Measurements from ENCODE around the gene ZCRB1.

DNA sequence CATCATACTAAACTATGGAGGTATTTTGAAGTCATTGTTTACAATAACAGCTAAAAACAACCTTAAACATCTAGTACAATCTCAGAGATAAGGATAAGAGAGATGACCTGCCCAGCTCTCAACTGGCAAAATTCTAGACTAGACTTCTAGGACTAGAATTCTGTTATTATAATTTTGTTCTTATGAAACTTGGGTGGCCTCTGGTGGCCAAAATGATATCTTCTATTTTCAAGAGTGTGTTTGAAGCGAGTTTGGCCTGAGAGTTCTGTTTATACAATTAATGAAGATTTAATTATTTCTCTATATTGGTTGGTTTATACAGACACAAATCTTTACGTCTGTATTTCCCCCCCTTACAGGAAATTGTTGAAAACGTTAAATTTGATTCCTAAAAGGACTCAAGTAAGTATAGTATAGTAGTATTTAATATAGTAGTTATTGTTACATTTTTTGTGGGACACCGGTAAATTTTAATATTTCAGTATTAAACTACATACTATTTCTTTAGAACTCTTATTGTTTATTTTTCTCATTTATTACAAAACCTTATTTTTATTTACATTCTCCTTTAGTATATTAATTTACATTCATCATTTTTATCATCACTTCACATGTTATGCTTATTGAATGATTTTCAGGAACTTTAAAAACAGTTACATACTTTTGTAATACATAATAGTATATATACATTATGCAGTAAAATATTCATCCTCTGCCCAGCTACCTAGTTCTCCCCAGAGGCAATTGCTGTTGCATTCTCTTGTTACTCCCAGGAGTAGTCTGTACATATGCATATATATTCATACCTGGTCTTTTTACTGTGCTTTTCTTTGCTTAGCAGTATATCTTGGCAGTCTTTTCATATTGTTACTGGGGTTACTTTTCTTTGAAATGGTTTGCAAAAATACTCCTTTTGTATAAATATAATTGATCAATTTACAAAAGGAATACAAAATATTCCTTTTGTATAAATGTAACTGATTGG, 6.7 kb upstream of the ZCRB1 start:
- TF ChIP-seq, protein P1, sequence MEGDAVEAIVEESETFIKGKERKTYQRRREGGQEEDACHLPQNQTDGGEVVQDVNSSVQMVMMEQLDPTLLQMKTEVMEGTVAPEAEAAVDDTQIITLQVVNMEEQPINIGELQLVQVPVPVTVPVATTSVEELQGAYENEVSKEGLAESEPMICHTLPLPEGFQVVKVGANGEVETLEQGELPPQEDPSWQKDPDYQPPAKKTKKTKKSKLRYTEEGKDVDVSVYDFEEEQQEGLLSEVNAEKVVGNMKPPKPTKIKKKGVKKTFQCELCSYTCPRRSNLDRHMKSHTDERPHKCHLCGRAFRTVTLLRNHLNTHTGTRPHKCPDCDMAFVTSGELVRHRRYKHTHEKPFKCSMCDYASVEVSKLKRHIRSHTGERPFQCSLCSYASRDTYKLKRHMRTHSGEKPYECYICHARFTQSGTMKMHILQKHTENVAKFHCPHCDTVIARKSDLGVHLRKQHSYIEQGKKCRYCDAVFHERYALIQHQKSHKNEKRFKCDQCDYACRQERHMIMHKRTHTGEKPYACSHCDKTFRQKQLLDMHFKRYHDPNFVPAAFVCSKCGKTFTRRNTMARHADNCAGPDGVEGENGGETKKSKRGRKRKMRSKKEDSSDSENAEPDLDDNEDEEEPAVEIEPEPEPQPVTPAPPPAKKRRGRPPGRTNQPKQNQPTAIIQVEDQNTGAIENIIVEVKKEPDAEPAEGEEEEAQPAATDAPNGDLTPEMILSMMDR (IDR thresholded peaks at IDR 0.05; ENCODE audit: low read length), result peak; percentile 53
- no peak for TF ChIP-seq EZH2phosphoT487 (IDR thresholded peaks at IDR 0.05; ENCODE audit: low read length)
